HPDE6-E6E7 (cell line): Measurements from ENCODE around the gene LAPTM4A.
"Not testable (repeated sequence)": the region's sequence is repeated elsewhere in the genome, so short reads cannot be mapped to it uniquely, and the experiment has no call there.

ENCODE experiments used
- DNase-seq: peaks from one replicate; pipeline ENCODE4 v3.0.0; 2011; ENCODE audit warnings: missing footprints; ENCODE audit errors: extremely low spot score

Gene LAPTM4A

DNA sequence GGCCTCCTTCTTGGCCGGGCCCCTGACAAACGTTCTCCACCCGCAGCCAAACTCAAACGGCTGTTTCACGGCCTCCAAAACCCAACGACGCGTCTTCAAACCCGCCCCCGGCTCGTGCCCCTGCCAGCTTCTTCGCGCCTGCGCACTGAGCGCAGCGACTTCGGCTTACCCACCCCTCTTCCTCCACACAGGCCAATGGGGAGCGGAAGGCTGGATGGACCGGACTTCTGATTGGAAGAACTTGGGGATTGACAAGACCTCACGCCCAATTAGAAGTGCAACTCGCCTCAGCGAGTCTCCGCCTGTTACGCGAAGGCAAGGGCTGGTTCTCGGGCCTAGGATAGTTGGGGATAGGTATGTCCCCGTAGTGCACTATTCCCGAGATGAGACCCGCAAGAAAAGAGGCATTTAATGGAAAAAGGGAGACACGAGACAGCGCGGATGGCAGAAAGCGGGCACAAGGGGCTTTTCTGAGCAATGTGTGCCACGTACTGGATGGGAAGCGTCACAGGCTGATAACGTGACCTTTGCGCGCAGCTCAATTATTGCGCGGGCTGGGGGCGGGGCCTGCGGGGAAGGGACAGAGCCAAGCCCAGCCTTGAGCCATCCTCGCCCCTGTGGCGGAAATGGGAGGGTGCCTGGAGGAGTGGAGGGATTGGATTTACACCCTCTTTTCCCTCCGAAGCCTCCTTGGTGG is at the start of gene LAPTM4A:
Gene LAPTM4A (minus strand): TSS at position 97 of the 697 bp plus-strand sequence. CDS start 108 bp downstream, outside the sequence.
- peak; percentile 99 for DNase-seq

- DNase-seq, result no peak
Measured at GRCh38 chr2:20100711-20101110, 49.3 kb upstream of the LAPTM4A start.

GRCh38 chr2:20099780-20100179 is 48.4 kb upstream of the LAPTM4A start:
- no peak for DNase-seq

DNA sequence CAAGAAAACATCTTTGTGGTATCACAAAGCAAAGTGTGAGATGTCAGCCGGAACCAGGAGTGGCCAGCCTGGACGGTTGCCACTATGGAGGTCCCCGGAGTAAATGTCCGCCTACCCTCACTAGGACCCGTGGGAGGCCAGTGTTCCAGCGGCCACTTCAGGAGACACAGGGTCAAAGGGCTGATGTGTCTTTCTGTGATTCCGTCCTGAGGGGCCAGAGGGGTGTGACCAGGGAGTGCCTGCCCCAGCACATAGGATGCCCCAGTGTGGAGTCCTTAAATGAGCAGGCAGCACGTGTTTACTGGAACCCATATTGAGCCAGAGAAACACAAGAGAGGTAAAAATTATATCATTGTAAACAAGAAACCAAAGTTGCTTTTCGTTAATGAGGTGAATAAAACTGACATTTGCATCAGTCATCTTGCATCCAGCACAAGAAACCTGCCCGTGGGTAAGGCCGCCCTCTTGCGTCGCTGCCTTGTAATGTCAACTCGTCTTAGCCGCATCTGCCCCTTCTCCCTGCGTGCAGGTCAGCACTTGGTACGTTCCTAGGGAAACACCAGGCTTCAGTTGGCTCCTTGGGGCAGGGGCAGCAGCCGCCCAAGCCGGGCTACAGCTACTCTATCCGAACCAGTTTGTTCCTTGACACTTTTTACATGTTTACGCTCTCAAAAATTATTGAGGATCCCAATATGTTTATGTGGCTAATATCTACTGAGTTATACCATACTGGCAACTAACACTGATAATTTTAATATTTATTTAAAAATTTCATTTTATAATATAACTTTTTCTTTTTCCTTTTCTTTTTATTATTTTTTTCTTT is 46.7 kb upstream of the LAPTM4A start:
- peak; percentile 59 for DNase-seq

DNA sequence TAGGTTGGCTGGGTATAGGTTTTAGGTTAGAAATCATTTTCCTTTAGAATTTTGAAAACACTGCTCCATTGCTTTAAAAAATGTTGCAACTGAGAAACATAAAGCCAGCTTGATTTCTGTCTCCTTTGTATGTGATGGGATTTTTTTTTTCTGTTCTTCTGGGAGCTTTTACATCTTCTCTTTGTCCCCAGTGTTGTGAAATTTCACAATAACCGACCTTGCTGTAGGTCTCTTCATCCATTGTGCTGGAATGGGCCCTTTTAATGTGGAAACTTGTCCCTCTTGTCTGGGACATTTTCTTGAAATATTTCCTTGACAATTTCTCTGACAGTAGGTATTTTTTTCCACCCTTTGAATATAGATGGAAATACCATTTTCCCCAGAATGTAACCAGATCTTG is 44.0 kb upstream of the LAPTM4A start:
- no peak for DNase-seq

GRCh38 chr2:20094955-20095354 is 43.5 kb upstream of the LAPTM4A start:
- no peak for DNase-seq

- DNase-seq, result no peak
Measured at GRCh38 chr2:20094142-20094755, 42.8 kb upstream of the LAPTM4A start.

GRCh38 chr2:20093263-20094141 is 42.1 kb upstream of the LAPTM4A start:
- DNase-seq, result no peak

GRCh38 chr2:20092901-20093235 is 41.4 kb upstream of the LAPTM4A start:
- DNase-seq, result no peak

DNA sequence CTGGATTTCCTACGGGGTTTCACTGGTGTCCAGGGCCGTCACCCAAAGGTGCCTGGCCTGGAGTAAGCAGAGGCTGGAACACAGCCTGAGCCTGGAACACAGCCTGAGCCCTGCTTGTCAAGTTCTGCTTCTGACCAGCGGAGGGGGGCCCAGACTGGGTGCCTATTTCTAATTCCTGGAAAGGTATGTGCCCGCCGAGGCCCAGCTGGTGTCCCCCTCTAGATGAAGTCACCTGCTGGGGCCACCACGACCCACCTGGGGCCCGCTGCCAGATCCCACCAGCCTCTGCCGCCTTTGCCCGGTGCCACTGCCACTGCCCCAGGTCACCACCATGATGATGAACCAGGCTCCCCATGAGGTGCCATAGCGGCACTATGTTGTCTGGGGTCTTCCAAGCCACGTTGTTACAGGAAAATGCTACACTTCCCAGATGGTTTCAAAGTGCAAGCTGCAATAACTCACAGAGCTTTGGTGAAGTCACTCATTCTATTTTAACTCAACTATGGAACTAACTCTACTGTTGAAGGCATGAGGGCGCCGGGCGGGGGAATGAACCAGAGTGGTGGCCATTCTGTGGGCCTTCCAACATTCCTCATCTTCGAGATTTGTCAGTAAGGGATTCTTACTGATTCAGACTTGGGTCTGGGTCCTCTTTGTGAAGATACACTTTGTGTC is 40.9 kb upstream of the LAPTM4A start:
- DNase-seq, result no peak

- no peak for DNase-seq
Measured at GRCh38 chr2:20091305-20091991, 40.0 kb upstream of the LAPTM4A start.

- DNase-seq, result no peak
Measured at GRCh38 chr2:20089715-20090464, 38.5 kb upstream of the LAPTM4A start.

DNA sequence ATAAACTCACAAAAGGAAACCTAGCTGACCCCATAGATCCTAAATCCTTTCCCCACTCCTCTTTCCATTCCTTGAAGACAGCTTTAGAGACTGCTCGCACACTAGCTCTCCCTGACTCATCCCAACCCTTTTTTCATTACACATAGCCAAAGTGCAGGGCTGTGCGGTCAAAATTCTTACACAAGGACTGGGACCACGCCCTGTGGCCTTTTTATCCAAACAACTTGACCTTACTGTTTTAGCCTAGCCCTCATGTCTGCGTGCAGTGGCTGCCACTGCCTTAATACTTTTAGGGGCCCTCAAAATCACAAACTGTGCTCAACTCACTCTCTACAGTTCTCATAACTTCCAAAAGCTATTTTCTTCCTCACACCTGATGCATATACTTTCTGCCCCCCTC is 34.5 kb upstream of the LAPTM4A start:
- not testable (repeated sequence) for DNase-seq

DNA sequence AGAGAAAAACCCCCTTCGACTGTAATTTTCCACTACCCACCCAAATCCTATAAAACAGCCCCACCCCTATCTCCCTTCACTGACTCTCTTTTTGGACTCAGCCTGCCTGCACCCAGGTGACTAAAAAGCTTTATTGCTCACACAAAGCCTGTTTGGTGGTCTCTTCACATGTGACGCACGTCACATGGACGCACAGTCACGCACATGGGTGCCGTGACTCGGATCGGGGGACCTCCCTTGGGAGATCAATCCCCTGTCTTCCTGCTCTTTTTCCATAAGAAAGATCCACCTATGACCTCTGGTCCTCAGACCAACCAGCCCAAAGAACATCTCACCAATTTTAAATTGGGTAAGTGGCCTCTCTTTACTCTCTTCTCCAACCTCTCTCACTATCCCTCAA is 31.4 kb upstream of the LAPTM4A start:
- DNase-seq, result not testable (repeated sequence)

- no peak for DNase-seq
Measured at GRCh38 chr2:20081841-20082240, 30.4 kb upstream of the LAPTM4A start.

DNA sequence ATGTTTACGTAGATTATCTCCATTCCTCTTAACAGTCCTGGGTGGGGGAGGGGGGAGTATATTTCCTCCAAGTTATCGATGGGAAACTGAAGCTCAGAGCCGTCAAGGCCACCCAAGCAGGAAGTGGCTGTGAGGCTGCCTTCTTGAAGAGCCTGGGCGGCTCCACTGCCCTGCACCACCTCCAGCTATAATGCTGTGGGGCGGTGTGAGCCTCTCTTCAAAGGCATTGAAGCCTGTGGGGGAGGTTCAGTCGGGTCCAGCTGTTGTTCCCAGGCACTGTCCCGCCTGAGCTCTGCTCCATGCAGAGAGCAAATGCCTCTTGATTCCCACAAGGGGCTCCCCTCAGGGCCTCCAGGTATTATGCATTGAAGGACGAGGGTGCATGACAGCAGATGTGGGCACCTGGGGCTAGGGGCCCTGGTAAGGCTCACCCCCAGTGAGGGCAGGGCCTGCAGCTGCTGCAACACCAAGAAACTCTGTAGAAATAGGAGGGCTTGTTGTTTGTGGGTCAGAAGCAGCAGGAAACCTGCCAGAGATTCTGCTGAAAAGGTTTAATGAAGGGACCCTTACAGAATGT is 29.5 kb upstream of the LAPTM4A start:
- no peak for DNase-seq

DNA sequence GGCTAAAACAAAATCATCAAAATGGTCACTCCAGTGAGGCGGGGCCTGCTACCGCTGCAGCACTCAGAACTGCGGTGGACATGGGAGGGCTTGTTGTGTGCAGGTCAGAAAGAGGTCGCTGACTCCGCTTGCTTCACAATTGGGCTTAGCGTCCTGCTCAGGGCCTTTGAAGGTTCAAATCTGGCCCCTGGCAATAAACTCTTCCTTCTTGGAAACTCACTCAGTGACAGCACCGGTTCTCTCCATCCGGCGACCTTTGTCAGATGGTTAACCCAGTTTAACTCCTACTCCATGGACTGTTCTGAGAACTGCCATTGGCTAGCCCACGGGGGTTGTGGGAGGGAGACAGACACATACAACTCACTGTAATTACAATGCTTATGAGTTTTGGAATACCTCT is 29.0 kb upstream of the LAPTM4A start:
- no peak for DNase-seq

DNA sequence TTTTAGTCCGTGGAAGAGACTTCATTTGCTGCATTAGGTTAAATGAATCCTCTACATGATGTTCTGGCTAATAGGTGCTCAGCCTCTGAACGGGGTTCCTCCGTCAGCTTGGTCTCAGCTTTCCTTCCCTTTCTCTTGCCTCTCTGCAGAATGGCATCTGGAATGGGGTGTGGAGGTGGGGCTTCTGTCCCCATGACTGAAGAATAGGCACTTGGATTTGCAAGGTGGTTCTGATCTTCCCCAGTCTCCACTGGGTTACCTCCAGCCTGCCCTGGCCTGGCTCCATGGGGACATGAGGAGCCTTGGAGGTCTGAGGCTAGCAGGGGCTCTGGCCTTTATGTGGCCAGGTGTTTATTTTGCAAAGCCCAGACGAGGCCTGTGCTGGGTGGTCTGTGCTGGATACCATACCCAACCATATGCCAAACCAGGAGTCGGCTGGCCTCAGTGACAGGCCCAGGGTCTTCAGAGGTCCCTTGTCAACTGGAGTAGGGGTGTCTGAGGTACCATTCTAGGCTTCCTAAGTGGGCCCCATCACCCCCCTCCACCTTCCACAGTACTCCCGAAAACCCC is 28.2 kb upstream of the LAPTM4A start:
- DNase-seq, result no peak

GRCh38 chr2:20077411-20077940 is 26.0 kb upstream of the LAPTM4A start:
- no peak for DNase-seq
